Prostate gland (tissue), 2 donors: ENCODE measurements around the gene CTNND2. TPM values are rescaled to one million over a fixed set of nuclear protein-coding genes. Genes with fewer than 3 reads are reported as not detected.
"Not testable (repeated sequence)": the region's sequence is repeated elsewhere in the genome, so short reads cannot be mapped to it uniquely, and the experiment has no call there.

ENCODE experiments used
- DNase-seq: peaks from one replicate; pipeline ENCODE4 v3.0.0-alpha.2; 2019; ENCODE audit warnings: low spot score
- H3K27ac ChIP-seq, 2 donors: fragments of 200-600 bp; sonication (generic); 2 replicates each; pipeline ENCODE4 v1.5.1; 2017 to 2019
- H3K27me3 ChIP-seq: fragments of 200-600 bp; sonication (generic); replicated peaks from 2 replicates; pipeline ENCODE4 v1.5.1; 2019; ENCODE audit not compliant: insufficient read depth
- H3K36me3 ChIP-seq, 2 donors: fragments of 200-600 bp; sonication (generic); 1 replicate in 1 of 2; 2 replicates in 1 of 2; pipeline versions ENCODE4 v1.5.1 to v1.8.1; 2017 to 2019
- H3K4me1 ChIP-seq: fragments of 200-600 bp; sonication (generic); replicated peaks from 2 replicates; pipeline ENCODE4 v1.5.1; 2019
- H3K4me3 ChIP-seq, 2 donors: fragments of 200-600 bp; sonication (generic); 2 replicates each; pipeline ENCODE4 v1.5.1; 2017 to 2019
- H3K9me3 ChIP-seq: fragments of 200-600 bp; sonication (generic); 2 replicates; pipeline ENCODE4 v1.5.1; 2017
- CTCF ChIP-seq, 4 experiments: fragments of 200-600 bp in 2 of 4; fragments of 450-650 bp in 2 of 4; sonication (generic) in 2 of 4; IDR thresholded peaks; 1 replicate in 3 of 4; 2 replicates in 1 of 4; pipeline ENCODE4 v1.5.1; 2016 to 2019; ENCODE audit warnings: antibody characterized with exemption in 4 of 4, mild to moderate bottlenecking in 2 of 4, moderate library complexity in 2 of 4
- POLR2A ChIP-seq: fragments of 450-650 bp; IDR thresholded peaks from one replicate; pipeline ENCODE4 v1.6.1; 2016; ENCODE audit warnings: antibody characterized with exemption, mild to moderate bottlenecking
- POLR2AphosphoS5 ChIP-seq: sonication (generic); formaldehyde crosslinking; IDR thresholded peaks from one replicate; pipeline ENCODE4 v1.6.1; 2017; ENCODE audit warnings: antibody characterized with exemption
- WGBS: methylation state at CpG from one replicate; pipeline ENCODE4 v1.1.5; 2018; 5-methylcytosine and 5-hydroxymethylcytosine counted together
- intact Hi-C: fragments of 100-400 bp; cut with DNase I; formaldehyde crosslinking; loops from one replicate; pipeline ENCODE4 v1.14.2; 2022
- total RNA-seq, 2 donors: library from RNA; depleted of rRNA; stranded (reverse); fragments of >200 nt; gene quantifications; one replicate each; pipeline ENCODE4 v1.1.0, GENCODE V29; 2016

The CTNND2 gene
- total RNA-seq, 2 donors from 2014 or later, result 5.5 to 11.2 TPM

- Histone ChIP-seq H3K27ac (no peak overlapping the region), H3K36me3 (no peaks in the 10 kb centered on the region), H3K4me3 (no peak overlapping the region), H3K9me3 (no peaks in the 10 kb centered on the region), H3K27me3 (no peaks in the 10 kb centered on the region), H3K4me1 (no peaks in the 10 kb centered on the region)
- intact Hi-C loops, result no loop called here
- no peak for TF ChIP-seq POLR2A
- no peak for DNase-seq
- WGBS, result 39% methylated on average over 7 of the region's 7 CpGs
Observed at GRCh38 chr5:11429254-11429653, 475.0 kb downstream of the CTNND2 start.

GRCh38 chr5:11427569-11427968 is 476.7 kb downstream of the CTNND2 start:
- intact Hi-C loops, result no loop called here
- 90% methylated on average over 1 of the region's 1 CpG for WGBS

GRCh38 chr5:11426442-11426841 is 477.8 kb downstream of the CTNND2 start:
- DNase-seq, result no peak
- intact Hi-C loops, result no loop called here
- H3K27ac ChIP-seq, result no peak overlapping the region
- TF ChIP-seq POLR2AphosphoS5 (no peak), CTCF (IDR thresholded peaks at IDR 0.05) (no peak), POLR2A (no peak)
- H3K9me3 ChIP-seq, result no peaks in the 10 kb centered on the region
- H3K36me3 ChIP-seq, result no peaks in the 10 kb centered on the region
- no peaks in the 10 kb centered on the region for H3K27me3 ChIP-seq
- H3K4me3 ChIP-seq, result no peak overlapping the region
- 66% methylated on average over 5 of the region's 5 CpGs for WGBS
- H3K4me1 ChIP-seq, result no peaks in the 10 kb centered on the region

More at GRCh38 chr5:11427569-11427968, 476.7 kb downstream of the CTNND2 start:
- Histone ChIP-seq H3K9me3 (no peaks in the 10 kb centered on the region), H3K27me3 (no peaks in the 10 kb centered on the region), H3K4me1 (no peaks in the 10 kb centered on the region), H3K36me3 (no peaks in the 10 kb centered on the region), H3K27ac (no peak overlapping the region), H3K4me3 (no peak overlapping the region)
- TF ChIP-seq POLR2A (no peak), POLR2AphosphoS5 (no peak)
- DNase-seq, result no peak

GRCh38 chr5:11422342-11422741 is 481.9 kb downstream of the CTNND2 start:
- H3K27ac ChIP-seq, result no peak overlapping the region
- intact Hi-C loops, result no loop called here
- no peaks in the 10 kb centered on the region for H3K27me3 ChIP-seq

GRCh38 chr5:11420969-11421368 is 483.3 kb downstream of the CTNND2 start:
- TF ChIP-seq CTCF (IDR thresholded peaks at IDR 0.05), result no peak
- no peak for TF ChIP-seq POLR2A
- TF ChIP-seq POLR2AphosphoS5, result no peak
- Histone ChIP-seq H3K9me3 (no peaks in the 10 kb centered on the region), H3K4me1 (no peaks in the 10 kb centered on the region), H3K4me3 (no peak overlapping the region), H3K27ac (no peak overlapping the region), H3K27me3 (no peaks in the 10 kb centered on the region), H3K36me3 (no peaks in the 10 kb centered on the region)
- intact Hi-C loops, result no loop called here
- WGBS, result 89% methylated on average over 2 of the region's 2 CpGs
- DNase-seq, result no peak

More at GRCh38 chr5:11422342-11422741, 481.9 kb downstream of the CTNND2 start:
- WGBS, result 81% methylated on average over 6 of the region's 6 CpGs
- TF ChIP-seq CTCF (IDR thresholded peaks at IDR 0.05) (no peak), POLR2AphosphoS5 (no peak), POLR2A (no peak)
- H3K9me3 ChIP-seq, result no peaks in the 10 kb centered on the region
- no peaks in the 10 kb centered on the region for H3K36me3 ChIP-seq
- no peak overlapping the region for H3K4me3 ChIP-seq
- H3K4me1 ChIP-seq, result no peaks in the 10 kb centered on the region
- no peak for DNase-seq

GRCh38 chr5:11415751-11416150 is 488.5 kb downstream of the CTNND2 start:
- 17% methylated on average over 3 of the region's 3 CpGs for WGBS
- H3K9me3 ChIP-seq, result no peaks in the 10 kb centered on the region
- H3K27me3 ChIP-seq, result no peaks in the 10 kb centered on the region
- H3K4me3 ChIP-seq, result no peak overlapping the region
- no peak overlapping the region for H3K27ac ChIP-seq
- no peak for DNase-seq
- no peak for TF ChIP-seq POLR2A
- TF ChIP-seq CTCF (IDR thresholded peaks at IDR 0.05), result no peak
- no peak for TF ChIP-seq POLR2AphosphoS5
- intact Hi-C loops, result no loop called here
- no peaks in the 10 kb centered on the region for H3K36me3 ChIP-seq
- no peaks in the 10 kb centered on the region for H3K4me1 ChIP-seq

GRCh38 chr5:11414732-11415131 is 489.5 kb downstream of the CTNND2 start:
- H3K9me3 ChIP-seq, H3K36me3 ChIP-seq, H3K4me3 ChIP-seq, H3K4me1 ChIP-seq, H3K27me3 ChIP-seq, H3K27ac ChIP-seq, intact Hi-C loops, DNase-seq: not testable (repeated sequence)
- 98% methylated on average over 1 of the region's 1 CpG for WGBS
